ENCODE measurements around the gene EXOC3.
"Not testable (repeated sequence)": the region's sequence is repeated elsewhere in the genome, so short reads cannot be mapped to it uniquely, and the experiment has no call there.

Gene EXOC3

DNA sequence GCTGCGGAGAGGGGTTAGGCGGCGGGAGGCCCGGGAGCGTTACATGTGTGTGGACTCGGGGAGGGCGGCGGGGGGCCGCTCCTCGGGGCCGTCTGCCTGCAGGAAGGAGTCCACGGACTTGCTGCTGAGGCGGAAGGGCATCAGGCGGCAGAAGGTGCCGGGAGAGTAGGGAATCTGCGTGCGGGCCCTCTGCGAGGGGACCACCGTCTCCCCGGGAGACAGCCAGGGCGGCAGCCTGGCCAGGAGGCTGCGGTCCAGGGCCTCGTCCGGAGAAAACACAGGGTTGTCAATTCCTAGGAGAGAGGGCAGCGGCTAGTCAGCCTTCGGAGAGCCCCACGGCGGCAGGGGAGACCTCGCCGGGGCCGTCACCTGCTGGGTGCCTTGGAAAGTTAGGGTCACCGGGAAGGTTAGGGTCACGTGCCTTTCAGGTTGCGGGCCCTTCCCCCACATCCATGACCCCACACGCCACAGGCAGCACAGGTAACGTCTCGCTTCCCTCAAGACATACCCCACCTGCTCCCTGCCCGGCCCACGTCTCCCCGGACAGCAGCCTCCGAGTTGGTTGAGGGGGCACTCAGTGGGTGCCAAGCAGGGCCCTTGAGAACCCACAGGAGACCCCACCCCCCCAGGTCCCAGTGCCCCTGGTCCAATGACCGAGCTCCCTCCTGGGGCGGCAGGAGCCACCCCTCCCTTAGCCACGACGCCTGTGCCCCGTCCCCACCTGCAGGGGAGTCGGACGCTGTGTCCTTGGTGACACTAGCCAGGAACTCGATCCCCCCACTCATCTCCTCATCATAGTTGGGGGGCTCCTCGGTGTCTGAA lies 32.1 kb downstream of the EXOC3 start:
- DNase-seq = no peak

DNA sequence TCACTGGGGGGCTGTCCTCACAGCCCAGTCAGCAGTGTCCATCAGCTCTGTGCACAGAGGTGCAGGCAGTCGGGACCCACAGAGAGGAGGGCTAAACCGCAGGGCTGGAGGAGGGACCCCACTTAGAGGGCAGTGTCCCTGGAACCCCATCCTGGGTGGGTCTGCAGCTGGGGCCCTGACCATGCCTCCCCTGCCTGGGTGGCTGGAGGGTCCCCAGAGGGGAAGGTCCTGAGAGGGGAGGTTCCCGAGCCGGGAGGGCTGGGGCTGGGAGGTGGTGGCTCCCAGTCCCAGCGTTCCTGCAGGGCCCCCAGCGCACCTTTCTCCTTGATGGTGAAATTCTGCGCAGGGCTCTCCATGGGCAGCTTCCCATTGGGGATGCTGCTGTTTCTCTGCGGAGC lies 32.7 kb downstream of the EXOC3 start:
- no peak for DNase-seq

DNA sequence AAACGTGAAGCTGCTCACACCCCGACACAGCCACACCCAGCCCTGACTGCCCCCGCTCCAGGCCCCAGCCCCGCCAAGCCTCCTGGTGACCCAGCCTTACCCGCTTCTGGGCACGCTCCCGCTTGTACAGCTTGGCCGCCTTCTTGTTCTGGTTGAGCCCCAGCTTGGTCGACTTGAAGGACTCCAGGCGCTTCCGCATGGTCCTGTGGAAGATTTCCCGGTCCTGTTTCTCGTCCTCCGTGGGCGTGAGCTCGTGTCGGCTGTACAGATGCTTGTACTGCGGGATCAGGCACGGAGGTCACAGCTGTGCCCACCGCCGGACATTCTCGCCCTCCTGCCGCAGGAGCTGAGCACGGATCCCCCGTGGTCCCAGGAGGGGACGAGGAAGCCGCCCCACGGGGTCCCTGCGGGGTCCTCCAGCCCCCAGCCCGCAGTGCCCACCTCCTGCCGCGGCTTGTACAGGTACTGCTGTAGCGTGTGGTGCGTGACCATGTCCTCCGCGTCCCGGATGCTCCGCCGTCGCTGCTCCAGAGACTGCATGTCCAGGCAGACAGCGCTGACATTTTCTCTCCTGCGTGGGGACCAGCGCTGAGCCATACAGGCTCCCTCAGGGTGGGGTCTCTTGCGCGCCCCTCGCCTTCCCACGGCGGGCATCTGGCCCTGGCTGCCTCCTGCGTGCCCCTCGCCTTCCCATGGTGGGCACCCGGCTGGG lies 33.3 kb downstream of the EXOC3 start:
- DNase-seq = no peak

DNA sequence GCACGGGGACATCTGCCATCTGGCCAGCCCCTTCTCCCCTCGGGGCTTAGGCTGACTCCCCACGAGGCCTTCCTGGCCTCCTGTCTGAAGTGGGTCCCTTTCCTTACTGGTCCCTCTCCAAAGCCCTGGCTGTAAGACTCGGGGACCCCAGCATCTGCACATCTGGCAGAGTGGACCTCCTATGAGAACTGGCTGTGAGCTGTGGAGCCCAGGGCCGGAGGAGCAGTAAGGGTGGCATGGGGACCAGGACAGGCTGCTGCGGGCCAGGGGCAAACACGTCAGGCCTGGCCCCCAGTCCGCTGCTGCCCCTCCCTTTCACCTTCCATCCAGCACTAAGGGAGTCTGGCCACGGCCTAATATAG lies 33.8 kb downstream of the EXOC3 start:
- no peak for DNase-seq

DNA sequence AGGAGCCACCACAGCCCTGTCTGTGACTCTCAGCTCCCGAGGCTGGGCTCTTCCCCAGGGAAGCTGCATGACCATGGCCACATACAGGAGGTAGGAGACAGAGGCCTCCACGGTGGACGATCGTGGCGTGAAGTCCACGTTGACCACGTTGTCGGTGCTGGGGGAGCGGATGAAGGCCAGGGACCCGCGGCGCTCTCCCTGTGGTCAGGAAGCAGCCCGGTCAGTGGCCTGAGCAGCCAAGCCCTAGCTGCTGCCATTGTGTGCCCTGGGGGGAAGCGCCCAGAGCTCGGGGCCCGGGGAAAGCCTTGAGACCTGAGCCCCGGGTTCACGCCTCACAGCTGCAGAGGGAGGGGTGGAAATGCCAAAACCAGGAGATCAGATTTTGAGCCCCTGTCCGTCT lies 34.3 kb downstream of the EXOC3 start:
- DNase-seq = no peak

DNA sequence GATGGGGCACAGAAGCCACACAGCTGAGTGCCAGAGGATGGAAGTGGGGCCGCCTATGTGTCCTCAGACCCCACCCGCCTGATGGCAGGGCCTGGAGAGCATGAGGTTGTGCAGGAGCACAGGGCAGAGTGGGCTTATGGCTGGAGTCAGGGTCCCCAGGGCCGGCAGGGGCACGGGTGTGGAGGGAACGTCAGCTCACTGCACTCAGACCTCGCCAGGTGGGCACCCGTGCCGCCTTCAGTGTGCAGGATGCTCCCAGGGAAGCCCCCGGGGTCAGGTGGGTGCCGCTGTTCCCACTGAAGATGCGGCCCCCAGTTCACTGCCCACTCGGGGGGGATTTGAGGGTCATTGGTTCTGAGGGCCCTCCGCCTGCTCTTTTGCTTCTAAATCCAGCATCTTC lies 34.9 kb downstream of the EXOC3 start:
- no peak for DNase-seq

DNA sequence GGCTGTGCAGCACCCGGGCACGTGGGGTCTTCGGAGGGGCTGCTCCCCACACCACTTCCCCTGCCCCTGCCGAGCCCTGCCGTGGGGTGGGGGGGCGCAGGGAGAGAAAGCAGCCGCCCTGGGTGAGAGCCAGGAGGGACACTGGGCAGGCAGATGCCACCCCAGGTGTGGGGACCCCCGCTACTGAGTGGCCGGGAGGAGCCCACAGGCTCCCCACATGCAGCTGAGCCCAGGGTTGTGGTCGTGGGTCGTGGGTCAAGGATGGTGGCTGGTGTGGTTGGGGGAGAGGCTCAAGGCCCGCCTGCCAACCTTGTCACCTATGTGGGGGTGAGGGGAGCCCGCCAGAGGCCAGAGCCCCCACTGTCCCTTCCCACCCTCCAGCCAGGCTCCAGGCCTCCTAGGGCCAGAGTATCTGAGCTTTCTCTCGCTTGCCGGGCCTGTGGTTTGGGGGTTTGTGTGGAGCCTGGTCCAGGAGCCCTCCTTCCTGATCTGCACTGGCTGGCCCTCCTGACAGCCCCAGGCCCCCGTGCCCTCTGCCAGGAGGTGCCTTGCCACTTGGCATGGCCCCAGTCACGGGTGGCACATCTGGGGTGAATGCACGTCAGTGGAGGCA lies 35.5 kb downstream of the EXOC3 start:
- no peak for DNase-seq

DNA sequence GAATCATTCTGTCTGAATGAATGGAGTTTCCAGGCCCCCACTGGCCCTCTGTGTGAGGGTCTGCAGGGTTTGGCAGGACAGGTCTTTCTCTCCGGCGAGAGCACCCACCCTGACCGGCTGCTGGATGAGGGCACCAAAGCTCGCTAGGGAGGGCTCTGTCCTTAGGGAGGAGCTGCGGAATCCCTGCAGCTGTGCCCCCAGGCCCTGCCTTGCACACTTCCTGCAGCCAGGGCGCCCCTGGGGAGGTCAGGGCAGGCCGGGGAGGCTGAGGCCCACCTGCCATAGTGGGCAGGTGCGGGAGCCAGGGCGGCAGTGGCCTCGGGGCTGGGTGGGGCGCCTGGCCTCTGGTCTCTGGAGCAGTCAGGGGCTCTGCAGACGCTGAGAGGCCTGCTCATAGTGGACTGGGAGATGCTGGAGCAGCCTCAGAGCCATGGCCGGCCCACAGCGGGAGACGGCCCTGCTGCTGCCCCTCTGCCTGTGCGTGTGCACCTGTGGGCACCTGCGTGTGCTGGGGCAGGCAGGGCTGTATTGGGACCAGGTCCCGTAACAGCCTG lies 36.1 kb downstream of the EXOC3 start:
- no peak for DNase-seq

DNA sequence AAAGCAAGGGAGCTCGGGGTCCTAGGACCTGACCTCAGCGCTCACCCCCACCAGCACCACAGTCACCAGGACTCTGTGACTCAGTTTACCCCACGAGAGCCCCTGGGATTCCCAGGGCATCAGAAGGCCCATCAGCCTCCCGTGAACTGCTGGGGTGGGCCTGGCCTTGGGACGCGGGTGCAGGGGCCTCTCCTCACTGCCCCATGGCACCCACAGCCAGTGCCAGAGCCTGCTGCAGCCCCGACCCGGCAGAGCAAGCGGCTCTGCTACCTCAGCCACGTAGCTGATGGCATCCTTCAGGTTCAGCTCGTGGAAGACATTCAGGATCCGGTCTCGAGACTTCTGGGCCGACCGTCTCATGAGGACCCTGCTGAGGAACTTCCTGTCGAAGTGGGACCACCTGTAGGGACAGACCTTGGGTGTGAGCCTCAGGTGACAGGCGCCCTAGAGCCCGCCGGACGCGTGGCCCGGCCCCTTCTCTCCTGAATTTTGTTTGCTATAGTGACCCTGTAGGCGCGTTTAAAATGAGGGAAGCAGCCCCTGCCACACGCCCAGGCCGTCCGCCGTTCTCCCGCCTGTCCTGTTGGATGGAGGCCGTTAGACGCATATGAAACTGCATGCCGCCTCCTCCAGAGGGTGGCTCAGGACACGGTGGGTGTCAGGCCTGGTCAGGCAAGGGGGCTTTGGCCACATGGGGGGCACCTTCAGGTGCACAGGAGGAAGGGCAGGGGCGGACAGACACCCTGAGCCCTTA lies 36.8 kb downstream of the EXOC3 start:
- DNase-seq = no peak

DNA sequence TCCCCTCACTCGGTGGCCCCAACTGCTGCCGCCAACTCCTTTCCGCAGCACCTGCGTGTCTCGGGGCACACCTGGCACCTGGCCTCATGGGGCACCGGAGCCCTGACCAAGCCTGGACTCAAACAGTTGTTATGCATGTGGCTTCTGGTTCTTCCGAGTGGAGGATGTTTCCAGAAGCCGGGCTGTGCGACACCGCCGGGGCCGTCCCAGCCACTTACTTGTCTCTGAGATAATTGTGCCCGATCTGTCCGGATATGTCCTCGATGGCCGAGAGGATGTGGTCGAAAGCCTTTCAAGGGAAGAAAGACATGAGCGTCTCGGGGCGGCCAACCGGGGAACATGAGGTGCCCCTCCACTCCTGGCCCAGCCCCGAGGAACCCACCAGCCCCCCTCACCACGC lies 38.4 kb downstream of the EXOC3 start:
- no peak for DNase-seq

DNA sequence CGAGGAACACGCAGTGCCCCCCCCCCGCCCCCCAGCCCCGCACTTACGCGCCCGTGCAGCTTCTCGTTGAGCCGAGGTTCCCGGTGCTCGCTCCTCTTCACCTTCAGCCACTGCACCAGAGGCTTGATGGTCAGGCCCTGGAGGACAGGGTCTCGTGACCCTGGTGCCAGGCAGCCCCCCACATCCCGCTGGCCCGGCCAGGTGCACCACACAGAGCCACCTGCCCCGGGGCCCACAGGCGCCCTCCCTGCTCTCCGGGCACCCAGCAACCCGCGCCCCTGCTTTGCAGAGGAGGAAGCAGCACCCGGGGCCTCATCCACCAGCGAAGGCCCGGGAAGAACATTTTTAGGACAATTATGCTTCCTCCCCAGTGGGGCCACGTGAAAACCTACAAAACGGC lies 39.0 kb downstream of the EXOC3 start:
- DNase-seq = no peak

DNA sequence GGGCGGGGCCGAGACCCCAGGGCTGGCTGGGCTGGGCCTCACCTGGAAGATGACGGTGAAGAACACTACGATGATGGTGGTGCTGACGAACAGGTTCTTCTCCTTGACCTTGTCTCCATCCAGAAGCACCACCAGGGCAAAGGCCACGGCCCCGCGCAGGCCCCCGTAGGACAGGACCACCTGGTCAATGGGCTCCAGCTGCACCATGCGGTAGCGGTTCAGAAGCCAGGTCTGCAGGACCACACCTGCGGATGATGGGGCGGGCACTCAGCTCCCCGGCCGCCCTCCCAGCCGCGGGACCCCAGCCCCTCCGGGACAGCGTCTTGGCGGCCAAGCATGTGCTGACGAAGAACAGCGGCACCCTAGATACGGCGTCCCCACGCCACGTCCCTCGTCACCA lies 39.5 kb downstream of the EXOC3 start:
- no peak for DNase-seq

DNA sequence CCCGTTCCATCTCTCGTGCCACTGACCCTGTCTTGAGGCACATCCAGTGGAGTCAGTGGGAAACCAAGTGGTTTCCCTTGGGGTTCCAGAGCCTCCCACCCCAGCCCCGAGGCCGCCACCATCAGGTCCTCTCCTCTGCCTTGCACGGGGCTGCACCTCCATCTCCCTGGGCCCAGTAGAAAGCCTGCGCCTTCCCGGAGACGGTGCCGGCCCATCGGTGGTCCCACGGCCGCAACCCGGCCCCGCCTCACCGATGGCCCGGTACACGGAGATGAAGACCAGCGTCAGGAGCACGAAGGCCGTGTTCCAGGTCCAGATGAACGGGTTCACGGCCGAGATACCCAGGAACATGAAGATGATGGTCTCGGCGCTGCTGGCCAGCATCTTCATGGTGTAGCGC lies 40.0 kb downstream of the EXOC3 start:
- no peak for DNase-seq

DNA sequence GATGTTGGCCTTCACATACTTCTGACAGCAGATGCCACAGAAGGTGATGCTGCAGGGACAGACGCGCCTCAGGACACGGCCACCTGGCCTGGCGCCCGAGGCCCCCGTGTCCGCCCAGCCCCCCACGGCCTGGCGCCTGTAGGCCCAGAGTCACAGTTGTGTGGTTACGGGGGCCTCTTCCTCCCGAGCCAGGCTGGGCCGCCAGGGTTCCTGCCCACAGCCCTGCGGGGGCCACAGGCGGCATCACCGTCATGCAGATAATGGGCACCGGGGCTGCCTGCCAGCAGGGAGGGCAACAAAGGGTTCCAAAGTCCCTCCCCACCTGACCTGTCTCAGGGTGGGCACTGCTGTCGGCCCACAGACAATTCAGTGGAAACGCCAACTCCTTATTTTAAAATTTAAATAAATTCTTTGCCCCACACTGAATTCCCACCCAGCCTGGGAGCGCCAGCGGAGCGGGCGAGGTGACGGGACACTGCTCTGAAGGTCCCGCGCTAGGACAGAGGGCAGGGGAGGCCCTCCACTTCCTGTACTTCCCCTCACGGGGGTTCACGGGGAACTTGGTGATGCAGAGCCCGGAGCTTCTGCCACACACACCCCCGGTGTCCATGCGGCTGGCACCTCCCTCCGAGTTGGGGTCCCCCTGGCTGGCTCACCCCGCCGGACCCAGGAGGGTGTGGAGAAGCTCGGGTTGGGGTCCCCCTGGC lies 40.6 kb downstream of the EXOC3 start:
- DNase-seq = peak; percentile 46

DNA sequence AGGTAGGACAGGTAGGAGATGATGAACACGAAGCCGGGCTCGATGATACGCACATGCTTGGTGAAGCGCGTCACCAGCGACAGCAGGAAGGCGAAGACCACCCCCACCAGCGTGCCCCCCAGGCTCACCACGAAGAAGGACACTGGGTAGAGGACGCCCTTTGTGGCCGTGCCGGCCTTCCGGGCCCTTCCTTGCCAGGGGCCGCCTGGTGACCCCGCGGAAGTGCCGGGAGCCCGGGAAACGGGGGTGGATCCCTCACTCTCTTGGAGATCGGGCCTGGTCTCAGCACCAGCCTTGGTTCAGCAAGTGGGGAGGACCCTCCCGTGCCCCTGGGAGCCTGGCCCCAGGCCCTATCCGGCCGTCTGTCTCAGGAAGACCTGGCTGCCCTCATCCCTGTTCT lies 41.6 kb downstream of the EXOC3 start:
- no peak for DNase-seq

DNA sequence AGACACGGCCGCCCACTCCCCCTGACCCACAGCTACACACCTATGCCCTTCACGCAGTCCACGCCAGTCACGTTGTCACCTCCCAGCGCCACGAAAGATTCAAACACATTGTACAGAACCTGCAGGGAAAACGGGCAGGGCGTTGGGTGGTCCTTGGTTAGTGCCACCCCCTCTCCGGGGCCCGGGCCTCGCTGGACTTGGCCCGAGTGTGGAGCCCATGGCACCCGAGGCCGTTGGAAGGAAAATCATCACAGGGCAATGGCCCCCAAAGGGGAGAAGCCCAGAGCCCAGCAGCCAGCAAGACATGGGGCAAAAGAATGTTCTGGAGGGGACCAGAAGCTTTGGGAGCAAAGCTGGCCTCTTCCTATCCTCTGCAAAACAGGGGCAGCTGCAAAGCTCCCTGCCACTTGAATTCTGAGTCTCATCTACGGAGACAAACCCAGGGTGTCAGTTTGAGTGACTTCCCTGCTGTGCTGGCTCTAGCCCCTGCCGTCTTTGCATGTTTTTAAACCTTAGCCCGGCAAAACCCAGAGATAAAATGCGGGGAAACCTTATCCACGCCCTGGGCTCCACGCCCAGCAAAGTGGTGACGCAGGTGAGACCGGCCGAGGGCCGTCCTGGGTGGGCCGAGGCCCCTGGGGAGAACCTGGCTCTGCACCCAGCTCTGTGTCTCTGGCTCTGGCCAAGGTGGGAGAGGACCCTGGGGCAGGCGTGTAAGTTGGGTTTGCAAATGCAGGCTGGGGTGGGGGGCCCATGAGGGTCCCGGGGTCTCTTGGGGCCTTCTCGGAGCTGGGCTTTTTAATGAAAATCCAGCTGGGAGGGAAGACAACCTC lies 42.4 kb downstream of the EXOC3 start:
- peak; percentile 50 for DNase-seq

DNA sequence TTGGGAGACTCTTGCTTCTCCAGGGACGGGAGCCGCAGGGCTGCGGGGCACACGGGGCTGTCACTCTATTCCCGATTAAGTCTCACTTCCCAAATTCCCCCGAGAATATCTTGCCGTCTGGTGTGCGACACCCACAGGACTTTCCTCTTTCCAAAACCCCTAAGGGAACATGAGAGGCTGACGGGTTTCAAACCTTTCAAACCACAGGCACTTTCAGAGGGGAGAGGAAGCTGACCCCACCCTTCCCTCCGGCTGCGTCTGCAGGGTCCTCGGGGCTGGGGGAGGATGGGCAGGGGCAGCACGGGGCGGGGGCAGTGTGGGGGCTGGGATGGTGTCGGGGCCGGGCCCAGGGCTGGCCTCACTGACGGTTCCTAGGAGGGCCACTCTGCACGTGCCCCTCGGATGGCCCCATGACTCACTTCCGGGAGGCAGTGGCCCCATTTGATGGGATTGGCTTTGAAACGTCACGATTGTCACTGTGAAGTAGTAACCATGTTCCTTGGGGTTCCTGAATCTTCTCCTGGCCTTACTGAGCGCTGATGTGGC lies 43.0 kb downstream of the EXOC3 start:
- DNase-seq = peak; percentile 55

DNA sequence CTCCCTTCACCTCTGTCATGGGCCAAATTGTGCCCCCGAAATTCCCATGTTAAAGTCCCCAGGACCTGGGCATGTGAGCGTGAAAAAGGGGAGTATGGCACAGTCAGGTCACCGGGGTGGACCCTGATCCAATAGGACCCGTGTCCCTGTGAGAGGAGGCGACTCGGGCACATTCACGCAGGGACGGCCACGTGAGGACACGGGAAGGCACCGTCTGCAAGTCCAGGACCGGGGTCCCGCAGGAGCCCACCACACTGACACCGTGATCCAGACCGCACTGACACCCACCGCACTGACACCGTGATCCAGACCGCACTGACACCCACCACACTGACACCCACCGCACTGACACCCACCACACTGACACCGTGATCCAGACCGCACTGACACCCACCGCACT lies 43.6 kb downstream of the EXOC3 start:
- DNase-seq = not testable (repeated sequence)

DNA sequence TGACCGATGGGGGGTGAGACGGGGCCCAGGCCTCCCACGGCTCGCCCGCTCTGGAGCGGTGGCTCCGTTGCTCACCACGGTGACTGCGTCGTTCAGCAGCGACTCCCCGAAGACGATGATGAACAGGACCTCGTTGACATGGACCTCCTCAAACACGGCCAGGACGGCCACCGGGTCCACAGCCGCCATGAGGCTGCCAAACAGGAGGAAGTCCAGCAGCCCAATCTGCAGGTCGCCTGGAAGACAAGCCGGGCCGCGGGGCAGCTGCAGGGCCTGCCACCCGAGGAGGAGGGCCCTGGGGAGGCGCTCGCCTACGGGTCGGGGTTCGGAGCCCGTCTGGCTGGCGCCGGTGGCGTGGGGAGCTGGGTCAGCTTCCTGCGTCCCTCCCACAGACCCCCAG lies 45.3 kb downstream of the EXOC3 start:
- no peak for DNase-seq

DNA sequence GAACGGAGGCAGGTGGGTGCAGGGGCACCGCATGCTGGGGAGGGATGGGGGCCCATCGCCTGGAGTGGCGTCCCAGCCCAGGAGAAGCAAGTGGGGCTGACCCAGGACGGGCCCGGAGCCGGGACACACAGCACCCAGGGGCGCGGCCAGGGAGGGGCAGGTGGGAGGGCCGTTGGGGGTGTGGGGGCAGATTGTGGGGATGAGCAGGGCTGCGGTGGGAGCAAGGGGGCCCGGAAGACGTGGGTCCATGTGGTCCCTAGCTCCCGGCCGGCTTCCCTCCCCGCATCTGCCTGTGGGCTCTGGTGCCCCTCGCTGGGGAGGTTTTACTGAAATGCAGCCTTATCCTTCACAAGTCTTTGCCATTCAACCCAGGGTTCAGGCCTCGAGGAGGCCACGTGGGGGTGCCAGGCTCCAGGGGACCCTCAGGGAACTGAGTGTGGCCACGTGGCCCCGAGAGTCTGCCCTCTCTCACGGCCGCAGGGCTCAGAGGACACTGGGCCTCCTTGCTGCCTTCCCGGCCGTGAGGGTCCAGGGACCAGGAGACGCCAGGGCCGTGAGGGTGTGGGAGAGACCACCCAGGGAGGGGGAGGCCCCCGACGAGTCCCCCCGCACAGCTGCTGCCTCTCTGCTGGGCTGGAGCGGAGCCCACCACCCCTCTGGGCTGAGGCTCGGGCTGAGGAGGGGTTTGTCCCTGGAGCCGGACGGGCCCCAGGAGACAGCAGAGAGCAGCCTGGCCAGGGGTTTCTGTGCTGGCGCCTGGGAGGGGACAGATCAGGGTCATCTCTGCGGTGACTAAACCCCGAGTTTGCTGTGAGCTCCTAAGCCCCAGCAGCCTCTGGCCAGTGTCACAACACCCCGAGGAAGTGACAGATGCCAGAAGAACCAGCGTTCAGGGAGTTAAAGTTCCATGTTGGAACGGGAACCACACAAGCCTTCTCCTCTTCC lies 46.0 kb downstream of the EXOC3 start:
- no peak for DNase-seq

All from hematopoietic multipotent progenitor cell treated with erythropoietin and hydrocortisone succinate and interleukin-3 and kit ligand, for 6 days (in vitro differentiated cells).